GM12872 (cell line): ENCODE data around the gene SYCE3.

Source experiments
- TF ChIP-seq, protein P1 (sequence below): IDR thresholded peaks from 3 replicates; pipeline ENCODE4 v1.5.1; 2011; ENCODE audit warnings: low read depth, mild to moderate bottlenecking, low read length, moderate library complexity; ENCODE audit not compliant: insufficient read depth

SYCE3 gene

DNA sequence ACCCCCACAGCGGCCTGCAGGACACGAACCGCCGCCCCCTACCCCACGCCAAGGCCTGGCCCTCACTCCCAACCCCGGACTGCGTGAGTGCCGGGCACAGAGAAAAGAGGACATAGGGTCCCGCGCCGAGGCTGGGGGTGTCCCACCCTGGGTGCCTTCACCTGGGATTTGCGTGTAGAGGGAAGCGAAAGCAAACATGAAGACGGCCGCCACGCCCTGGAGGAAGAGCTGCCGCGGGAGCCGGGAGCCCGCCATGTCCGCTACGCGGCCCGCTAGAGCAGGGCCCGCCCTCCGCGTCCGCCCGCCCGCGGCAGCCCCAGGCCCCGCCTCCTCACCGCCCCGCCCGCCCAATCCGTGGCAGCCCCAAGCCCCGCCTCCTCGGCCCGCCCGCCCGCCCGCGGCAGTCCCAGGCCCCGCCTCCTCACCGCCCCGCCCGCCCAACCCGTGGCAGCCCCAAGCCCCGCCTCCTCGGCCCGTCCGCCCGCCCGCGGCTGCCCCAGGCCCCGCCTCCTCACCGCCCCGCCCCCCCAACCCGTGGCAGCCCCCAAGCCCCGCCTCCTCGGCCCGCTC, 55.2 kb downstream of the SYCE3 start, which contains the start of gene LMF2:
Gene LMF2, minus strand, starts transcription at position 282 of the 570 bp plus-strand sequence. Its CDS starts 27 bp downstream, at position 255.
- TF ChIP-seq, protein P1, sequence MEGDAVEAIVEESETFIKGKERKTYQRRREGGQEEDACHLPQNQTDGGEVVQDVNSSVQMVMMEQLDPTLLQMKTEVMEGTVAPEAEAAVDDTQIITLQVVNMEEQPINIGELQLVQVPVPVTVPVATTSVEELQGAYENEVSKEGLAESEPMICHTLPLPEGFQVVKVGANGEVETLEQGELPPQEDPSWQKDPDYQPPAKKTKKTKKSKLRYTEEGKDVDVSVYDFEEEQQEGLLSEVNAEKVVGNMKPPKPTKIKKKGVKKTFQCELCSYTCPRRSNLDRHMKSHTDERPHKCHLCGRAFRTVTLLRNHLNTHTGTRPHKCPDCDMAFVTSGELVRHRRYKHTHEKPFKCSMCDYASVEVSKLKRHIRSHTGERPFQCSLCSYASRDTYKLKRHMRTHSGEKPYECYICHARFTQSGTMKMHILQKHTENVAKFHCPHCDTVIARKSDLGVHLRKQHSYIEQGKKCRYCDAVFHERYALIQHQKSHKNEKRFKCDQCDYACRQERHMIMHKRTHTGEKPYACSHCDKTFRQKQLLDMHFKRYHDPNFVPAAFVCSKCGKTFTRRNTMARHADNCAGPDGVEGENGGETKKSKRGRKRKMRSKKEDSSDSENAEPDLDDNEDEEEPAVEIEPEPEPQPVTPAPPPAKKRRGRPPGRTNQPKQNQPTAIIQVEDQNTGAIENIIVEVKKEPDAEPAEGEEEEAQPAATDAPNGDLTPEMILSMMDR = no peak

DNA sequence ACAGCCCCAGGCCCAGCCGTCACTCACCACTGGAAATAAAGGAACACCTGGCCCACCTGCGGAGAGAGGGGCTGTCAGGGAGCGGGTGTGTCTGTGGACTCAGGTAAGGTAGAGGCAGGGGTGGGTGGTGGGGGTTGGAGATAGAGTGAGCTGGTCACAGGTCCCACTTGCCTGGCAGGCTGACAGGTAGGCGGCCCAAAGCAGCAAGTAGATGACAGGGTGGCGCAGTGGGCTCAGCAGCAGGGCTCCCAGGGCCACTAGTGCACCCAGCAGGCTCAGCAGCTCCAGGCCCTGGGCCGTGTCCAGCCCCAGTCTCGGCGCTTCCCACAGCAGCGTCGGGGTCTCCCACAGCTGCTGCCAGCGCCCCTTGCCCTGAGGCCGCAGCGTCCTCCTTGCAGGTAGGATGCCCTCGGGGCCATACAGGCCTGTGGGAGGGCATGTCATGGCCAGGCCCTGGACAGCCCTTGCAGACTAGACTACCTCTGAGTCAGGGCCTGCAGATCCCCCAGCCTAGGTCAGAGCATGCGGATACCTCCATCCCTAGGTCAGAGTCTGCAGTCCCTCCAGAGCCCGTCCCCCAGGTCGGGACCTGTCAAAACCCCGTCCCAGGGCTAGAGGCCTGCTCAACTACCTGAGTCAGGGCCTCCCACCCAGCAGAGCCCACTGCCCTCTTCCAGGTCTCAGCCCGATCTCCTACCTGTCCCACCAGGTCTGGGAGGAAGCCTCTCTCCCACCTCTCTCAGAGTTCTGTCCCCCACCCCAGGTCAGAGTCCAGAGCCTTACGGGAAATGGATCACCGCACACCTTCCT, 55.9 kb downstream of the SYCE3 start:
- TF ChIP-seq, protein P1 = no peak

DNA sequence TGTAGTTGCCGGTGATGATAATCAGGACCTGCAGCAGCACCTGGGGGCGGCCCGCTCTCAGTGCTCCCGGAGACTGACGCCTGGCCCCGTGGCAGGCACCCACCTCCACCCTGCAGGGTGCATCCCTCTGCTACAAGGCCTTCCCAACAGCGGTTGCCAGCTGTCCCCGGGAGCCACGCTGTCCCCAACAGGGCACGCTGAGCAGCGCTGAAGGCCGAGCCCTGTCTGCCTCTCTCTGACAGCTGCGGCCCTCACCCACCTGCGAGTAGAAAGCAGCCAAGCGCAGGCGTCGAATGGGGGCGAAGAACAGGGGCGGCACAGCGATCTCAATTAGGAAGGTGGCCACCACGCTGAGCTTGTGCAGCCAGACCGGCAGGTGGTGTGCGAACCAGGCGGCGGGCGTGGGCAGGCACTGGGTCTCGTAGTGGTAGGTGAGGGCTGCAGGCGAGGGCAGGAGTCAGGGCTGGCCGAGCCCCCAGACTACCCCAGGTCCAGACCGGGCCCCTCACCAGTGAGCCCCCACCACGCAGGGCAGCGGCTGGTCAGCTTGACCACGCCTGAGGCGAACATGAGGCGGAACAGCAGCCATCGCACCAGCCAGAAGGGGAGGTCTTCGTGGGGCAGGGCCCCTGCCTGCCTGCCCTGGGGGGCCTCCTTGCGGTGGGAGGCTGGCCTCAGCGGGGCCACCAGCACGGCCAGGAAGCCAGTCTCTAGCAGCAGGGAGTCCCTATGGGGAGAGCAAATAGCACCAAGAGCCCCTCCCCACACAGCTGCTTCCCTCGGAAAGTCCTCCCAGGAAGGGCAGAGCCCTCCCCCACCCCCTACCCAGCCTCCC, 56.7 kb downstream of the SYCE3 start:
- TF ChIP-seq, protein P1 = no peak

DNA sequence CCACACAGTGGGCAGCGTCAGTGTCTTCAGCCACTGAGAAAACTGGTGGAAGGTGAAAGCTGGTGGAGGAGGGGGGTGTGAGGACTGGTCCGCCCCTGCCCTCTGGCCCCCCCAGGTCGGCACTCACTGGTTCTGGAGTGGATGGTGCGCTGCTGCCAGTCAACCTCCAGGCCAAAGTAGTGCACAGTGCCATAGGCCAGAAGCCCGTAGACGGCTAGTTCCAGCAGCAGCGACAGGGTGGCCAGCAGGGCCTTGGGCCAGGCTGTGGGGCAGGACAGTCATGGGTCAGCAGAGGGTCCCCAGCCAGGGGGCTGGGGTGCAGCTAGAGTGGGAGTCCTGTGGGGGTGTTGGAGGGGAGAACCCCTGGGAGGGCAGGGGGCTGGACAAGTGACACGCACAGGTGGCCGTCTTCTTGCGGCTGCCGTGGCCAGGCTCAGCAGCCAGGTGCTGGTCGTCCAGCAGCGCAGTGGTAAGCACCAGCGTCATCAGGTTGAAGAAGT, 57.4 kb downstream of the SYCE3 start:
- TF ChIP-seq, protein P1 = no peak

DNA sequence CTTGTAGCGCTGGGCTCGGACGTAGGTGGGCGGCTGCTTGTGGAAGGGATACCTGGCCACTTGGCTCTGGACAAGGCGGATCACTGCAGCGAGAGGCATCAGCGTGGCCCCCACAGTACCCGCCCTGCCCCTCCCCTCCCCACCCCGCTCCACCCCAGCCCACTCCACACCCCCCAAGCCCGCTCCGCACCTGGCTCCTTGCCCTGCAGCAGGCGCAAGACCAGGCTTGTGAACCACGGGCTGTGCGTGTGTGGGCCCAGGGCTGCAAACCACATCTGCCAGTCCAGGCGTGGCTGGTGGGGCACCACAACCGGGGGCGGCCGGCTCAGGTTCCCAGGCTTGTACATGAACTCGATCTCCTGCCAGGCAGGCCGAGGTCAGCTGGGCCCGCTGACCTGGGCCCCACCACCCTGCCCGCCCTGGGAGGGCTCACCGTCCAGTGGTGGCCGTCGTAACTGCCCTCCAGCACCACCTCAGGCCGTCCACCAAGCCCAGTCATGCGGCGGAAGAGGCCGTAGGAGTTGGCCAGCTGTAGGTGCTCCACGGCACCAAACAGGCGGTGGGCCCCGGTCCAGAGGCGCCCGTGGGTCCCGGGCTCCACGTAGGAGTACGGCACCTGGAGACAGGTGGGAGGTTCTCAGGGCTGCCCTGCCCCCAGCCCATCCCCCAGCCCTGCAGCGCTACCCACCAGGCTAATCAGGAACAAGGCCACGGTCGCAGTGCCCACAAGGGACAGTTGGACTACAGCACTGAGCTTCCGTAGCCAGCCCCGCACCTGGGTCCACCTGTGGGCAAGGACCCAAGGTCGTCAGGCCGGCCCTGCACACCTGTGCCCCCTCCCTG, 58.1 kb downstream of the SYCE3 start:
- TF ChIP-seq, protein P1 = no peak

DNA sequence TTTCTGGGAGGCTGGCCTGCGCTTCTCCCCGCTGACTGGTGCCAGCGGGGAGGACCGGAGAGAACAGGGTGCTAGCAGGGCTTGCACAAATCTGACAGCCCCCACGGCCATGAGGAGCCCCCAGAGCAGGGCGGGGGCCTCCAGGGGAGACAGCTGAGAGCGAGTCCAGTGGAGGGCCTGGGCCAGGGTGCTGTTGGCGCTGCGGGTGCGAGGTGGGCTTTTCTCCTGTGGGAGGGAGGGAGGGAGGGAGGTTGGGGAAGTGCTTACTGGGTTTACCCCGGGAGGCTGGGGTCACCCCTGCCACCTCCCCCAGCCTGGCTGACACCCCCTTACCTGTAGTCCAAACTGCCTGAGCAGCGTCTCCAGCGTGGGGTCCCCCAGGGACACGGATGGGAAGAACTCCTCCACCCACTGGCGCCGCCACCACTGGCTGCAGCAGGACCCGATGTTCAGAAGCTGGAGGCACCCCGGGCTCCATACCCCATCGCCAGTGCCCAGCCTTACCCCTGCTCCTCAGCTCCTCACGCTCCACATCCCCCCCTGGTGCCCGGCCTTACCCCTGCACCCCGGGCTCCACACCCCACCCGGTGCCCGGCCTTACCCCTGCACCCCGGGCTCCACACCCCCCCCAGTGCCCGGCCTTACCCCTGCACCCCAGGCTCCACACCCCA, 59.1 kb downstream of the SYCE3 start:
- TF ChIP-seq, protein P1 = 0 out of 3 replicates have a peak, but pooled peaks have one; percentile 13
